ENCODE results near the gene CLMP. TPM values are rescaled to one million over a fixed set of nuclear protein-coding genes. Genes with fewer than 3 reads are reported as not detected.

The CLMP gene
- total RNA-seq, 1 experiment from 2014 or later: 3.2 TPM

- Histone ChIP-seq H4K20me1 (ENCODE audit: insufficient read depth) (no peaks in the 10 kb centered on the region), H3K9me2 (ENCODE audit: insufficient read depth) (no peaks in the 10 kb centered on the region), H3K36me3 (ENCODE audit: control insufficient read depth in 1 of 2, insufficient read depth in 2 of 2, low read length in 2 of 2) (no peaks in the 10 kb centered on the region), H3K4me2 (ENCODE audit: low read length) (no peak overlapping the region), H3K9me3 (ENCODE audit: control insufficient read depth in 1 of 2, insufficient read depth in 1 of 2, low read depth in 1 of 2, low read length in 2 of 2) (no peaks in the 10 kb centered on the region), H3K4me1 (ENCODE audit: control insufficient read depth in 1 of 2, insufficient read depth in 2 of 2, low read length in 2 of 2) (peaks cover 0 to 23% of the 10 kb centered on the region in 2 experiments; a peak in 2 of 4 replicates), H3K79me2 (ENCODE audit: insufficient read depth, low read length) (no peaks in the 10 kb centered on the region), H3K27ac (ENCODE audit: low read depth, low read length) (no peak overlapping the region), H3K9ac (ENCODE audit: low read length) (no peak overlapping the region), H3K27me3 (ENCODE audit: insufficient read depth, low read length) (no peaks in the 10 kb centered on the region), H3K4me3 (replicated peaks in 1 of 2; ENCODE audit: low read depth in 1 of 2, low read length in 2 of 2) (no peak overlapping the region), H2AFZ (ENCODE audit: low read depth, low read length, poor library complexity, severe bottlenecking) (no peak overlapping the region)
- no TSS peak for BruUV-seq (replicated peaks)
- intact Hi-C loops (cut with micrococcal nuclease): no loop called here
- TF ChIP-seq JUND (IDR thresholded peaks at IDR 0.05) (no peak), TCF7L2 (IDR thresholded peaks at IDR 0.05; ENCODE audit: borderline replicate concordance, extremely low read depth, insufficient read depth, insufficient read length) (no peak), FOSL1 (IDR thresholded peaks at IDR 0.05; ENCODE audit: low read depth) (no peak), SRF (IDR thresholded peaks at IDR 0.05; ENCODE audit: low read depth) (no peak), ZFX (IDR thresholded peaks at IDR 0.05) (no peak), CTCF (IDR thresholded peaks at IDR 0.05 in 2 of 3, conservative IDR thresholded peaks at IDR 0.05 in 1 of 3; ENCODE audit: borderline replicate concordance in 1 of 3, insufficient read depth in 1 of 3, low read depth in 2 of 3, low read length in 2 of 3) (no peak), RAD21 (IDR thresholded peaks at IDR 0.05; ENCODE audit: low read depth) (no peak), POLR2A (IDR thresholded peaks at IDR 0.05; ENCODE audit: borderline replicate concordance, extremely low read depth, insufficient read depth, insufficient read length) (no peak), REST (IDR thresholded peaks at IDR 0.05; ENCODE audit: low read depth) (no peak), ZNF274 (IDR thresholded peaks at IDR 0.05; ENCODE audit: low read depth, low read length) (no peak), POLR2AphosphoS5 (IDR thresholded peaks at IDR 0.05; ENCODE audit: low read depth, low read length) (no peak)
- TF ChIP-seq, protein P1, sequence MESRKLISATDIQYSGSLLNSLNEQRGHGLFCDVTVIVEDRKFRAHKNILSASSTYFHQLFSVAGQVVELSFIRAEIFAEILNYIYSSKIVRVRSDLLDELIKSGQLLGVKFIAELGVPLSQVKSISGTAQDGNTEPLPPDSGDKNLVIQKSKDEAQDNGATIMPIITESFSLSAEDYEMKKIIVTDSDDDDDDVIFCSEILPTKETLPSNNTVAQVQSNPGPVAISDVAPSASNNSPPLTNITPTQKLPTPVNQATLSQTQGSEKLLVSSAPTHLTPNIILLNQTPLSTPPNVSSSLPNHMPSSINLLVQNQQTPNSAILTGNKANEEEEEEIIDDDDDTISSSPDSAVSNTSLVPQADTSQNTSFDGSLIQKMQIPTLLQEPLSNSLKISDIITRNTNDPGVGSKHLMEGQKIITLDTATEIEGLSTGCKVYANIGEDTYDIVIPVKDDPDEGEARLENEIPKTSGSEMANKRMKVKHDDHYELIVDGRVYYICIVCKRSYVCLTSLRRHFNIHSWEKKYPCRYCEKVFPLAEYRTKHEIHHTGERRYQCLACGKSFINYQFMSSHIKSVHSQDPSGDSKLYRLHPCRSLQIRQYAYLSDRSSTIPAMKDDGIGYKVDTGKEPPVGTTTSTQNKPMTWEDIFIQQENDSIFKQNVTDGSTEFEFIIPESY (IDR thresholded peaks at IDR 0.05; ENCODE audit: extremely low read depth, insufficient replicate concordance, low read length): no peak
- TF ChIP-seq, protein P2, sequence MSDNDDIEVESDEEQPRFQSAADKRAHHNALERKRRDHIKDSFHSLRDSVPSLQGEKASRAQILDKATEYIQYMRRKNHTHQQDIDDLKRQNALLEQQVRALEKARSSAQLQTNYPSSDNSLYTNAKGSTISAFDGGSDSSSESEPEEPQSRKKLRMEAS (IDR thresholded peaks at IDR 0.05): no peak
- DNase-seq (ENCODE audit: low read depth, low spot score) (no peak), ATAC-seq (no peak)
- RAD21 ChIA-PET (ENCODE audit: low non-redundant PET in 1 of 2, low total read pairs in 2 of 2, uncharacterized antibody in 2 of 2, unreplicated experiment in 2 of 2): no interaction called here
- POLR2A ChIA-PET: no interaction called here
- CTCF ChIA-PET: no interaction called here
These were observed 8.8 kb downstream of the CLMP start for GRCh38 chr11:123186286-123186685.

All from HCT116 (cell line).